Activated CD8-positive, alpha-beta T cell treated with anti-CD3 and anti-CD28 coated beads, Interleukin-2, amount 10 ng/mL, durations not matched to agents 7 days and 5 days (primary cell): ENCODE measurements around the gene CACNA2D1. TPM values are rescaled to one million over a fixed set of nuclear protein-coding genes. Genes with fewer than 3 reads are reported as not detected.

Experiments used
- ATAC-seq: fragments of 150-1000 bp; cut with Tn5 transposase; one replicate; pipeline ENCODE4 v1.10.0; 2021; ENCODE audit warnings: moderate library complexity
- CTCF ChIA-PET: fragments of 350-600 bp; sonication (Branson Sonifier 250); formaldehyde crosslinking; loops from one replicate; lab custom pipeline; 2021; ENCODE audit warnings: antibody characterized with exemption; lab: Charles Lee
- POLR2A ChIA-PET: fragments of 350-600 bp; sonication (Branson Sonifier 250); formaldehyde crosslinking; loops from one replicate; lab custom pipeline; 2021; ENCODE audit warnings: antibody characterized with exemption; lab: Charles Lee
- DNase-seq: peaks from one replicate; pipeline ENCODE4 v3.0.0-alpha.2; 2020
- H3K27ac Mint-ChIP-seq: one replicate; pipeline ENCODE4 v1.8.0; 2021; ENCODE audit warnings: mild to moderate bottlenecking, mixed read lengths
- H3K27me3 Mint-ChIP-seq: one replicate; pipeline ENCODE4 v1.8.0; 2021; ENCODE audit warnings: low read depth, mixed read lengths
- H3K36me3 Mint-ChIP-seq: one replicate; pipeline ENCODE4 v1.8.0; 2021; ENCODE audit warnings: low read depth, mixed read lengths
- H3K4me1 Mint-ChIP-seq: one replicate; pipeline ENCODE4 v1.8.0; 2021; ENCODE audit warnings: low read depth, mixed read lengths
- H3K4me3 Mint-ChIP-seq: one replicate; pipeline ENCODE4 v1.8.0; 2021; ENCODE audit warnings: mild to moderate bottlenecking, mixed read lengths
- H3K9me3 Mint-ChIP-seq: one replicate; pipeline ENCODE4 v1.8.0; 2022; ENCODE audit warnings: mixed read lengths; ENCODE audit not compliant: insufficient read depth
- total RNA-seq, 2 experiments: library from RNA; stranded (reverse); gene quantifications; one replicate each; pipeline ENCODE4 v1.2.3, GENCODE V29; 2021

The CACNA2D1 gene
- total RNA-seq, 2 experiments from 2014 or later, result not detected

DNA sequence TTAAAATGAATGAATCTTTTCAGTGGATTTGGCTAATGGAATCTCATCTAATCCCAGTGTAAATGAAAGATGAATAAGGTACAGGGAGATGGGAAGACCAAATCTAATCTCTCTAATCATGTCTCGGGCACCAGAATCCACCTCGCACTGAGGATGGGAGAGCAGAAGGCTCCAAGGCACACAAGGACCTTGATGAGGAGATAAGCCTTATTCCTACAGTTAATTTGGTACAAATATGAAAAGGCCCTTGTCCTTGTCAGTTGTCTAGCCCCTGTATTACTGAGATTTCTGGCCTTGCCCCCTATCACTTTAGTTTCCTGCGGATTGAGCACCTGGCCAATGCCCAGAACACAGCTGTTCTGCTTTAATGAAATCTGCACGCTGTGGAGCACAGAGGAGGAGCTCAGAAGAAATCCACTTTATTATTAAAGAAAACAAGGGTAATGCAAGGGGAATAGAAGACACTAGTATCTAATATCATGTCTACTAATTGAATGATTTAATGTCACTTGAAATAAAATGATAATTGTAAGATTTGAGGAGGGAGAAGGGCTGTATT lies 352.4 kb downstream of the CACNA2D1 start:
- H3K4me3 Mint-ChIP-seq, result no peak overlapping the region
- no peaks in the 10 kb centered on the region for H3K27me3 Mint-ChIP-seq
- no peaks in the 10 kb centered on the region for H3K4me1 Mint-ChIP-seq
- no peak for DNase-seq
- H3K27ac Mint-ChIP-seq, result no peak overlapping the region
- ATAC-seq, result no peak
- peaks cover 3% of the 10 kb centered on the region for H3K9me3 Mint-ChIP-seq
- CTCF ChIA-PET, result no interaction called here
- no peaks in the 10 kb centered on the region for H3K36me3 Mint-ChIP-seq
- POLR2A ChIA-PET, result no interaction called here

DNA sequence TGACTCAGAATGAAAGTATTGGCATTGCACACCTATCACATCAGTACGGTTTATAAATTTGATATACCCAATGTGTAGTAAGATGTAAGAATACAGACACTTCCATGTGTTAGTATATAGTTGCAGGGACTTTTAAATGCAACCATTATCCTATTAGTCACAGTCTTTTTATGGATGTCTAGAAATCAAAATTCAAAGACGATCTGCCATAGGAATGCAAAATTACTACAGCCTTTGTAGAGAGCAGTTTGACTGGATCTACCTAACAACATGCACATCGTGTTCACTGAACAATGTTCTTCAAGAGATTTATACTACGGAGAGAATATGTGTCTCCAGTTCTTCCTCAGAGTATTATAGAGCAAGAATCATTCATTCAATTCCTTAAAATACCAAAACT lies 356.5 kb downstream of the CACNA2D1 start:
- H3K27me3 Mint-ChIP-seq, result no peaks in the 10 kb centered on the region
- peaks cover 3% of the 10 kb centered on the region for H3K9me3 Mint-ChIP-seq
- no peaks in the 10 kb centered on the region for H3K36me3 Mint-ChIP-seq
- H3K27ac Mint-ChIP-seq, result no peak overlapping the region
- DNase-seq (no peak), ATAC-seq (no peak)
- CTCF ChIA-PET, result no interaction called here
- no peak overlapping the region for H3K4me3 Mint-ChIP-seq
- no peaks in the 10 kb centered on the region for H3K4me1 Mint-ChIP-seq
- POLR2A ChIA-PET, result no interaction called here

DNA sequence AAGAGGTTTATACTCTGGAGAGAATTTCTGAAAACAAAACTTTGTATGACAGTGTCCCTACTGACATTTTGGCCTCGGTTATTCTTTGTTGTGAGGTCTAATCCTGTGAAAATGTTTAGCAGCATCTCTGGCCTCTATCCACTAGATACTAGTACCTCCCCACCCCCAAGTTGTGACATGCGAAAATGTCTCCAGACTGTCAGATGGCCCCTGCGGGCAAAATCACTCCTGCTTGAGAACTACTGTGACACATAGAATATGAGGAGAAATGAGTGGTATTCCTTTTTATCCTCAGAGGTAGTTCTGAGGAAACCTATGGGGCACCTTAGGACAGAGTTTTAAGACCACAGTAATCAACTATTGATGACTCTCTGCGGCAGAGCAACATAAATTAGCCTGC lies 358.5 kb downstream of the CACNA2D1 start:
- ATAC-seq, result no peak
- no peak for DNase-seq
- POLR2A ChIA-PET, result no interaction called here
- H3K27ac Mint-ChIP-seq, result no peak overlapping the region
- CTCF ChIA-PET, result no interaction called here
- H3K4me1 Mint-ChIP-seq, result no peaks in the 10 kb centered on the region
- H3K27me3 Mint-ChIP-seq, result no peaks in the 10 kb centered on the region
- H3K4me3 Mint-ChIP-seq, result no peak overlapping the region
- peaks cover 3% of the 10 kb centered on the region for H3K9me3 Mint-ChIP-seq
- no peaks in the 10 kb centered on the region for H3K36me3 Mint-ChIP-seq

DNA sequence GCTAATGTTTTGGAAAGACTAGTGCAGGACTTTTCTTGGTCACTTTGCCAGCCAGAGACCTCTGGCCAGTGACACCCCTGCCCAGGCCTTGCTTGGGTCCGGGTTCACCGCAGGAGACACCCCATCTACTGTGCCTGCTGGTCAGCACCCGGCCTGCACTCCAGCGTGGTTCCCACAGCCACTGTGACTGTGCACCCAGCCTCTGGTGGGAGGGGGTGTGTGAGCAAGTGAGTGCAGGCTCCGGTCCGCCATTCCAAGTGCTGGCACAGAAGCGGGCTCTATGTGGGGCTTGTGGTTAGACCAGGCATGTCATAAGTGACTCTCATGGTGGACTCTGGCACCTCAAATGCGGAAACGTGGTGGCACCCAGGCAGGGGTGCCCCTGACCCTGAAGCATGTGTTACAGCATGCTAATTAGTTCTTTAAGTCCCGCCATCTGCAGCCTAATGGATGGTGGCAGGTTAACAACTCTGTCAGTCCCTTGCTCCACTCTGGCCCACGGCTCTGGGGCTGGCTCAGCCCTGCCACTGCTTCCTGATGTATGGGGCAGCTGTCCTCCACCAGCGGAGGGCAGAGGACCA lies 361.8 kb downstream of the CACNA2D1 start:
- no peaks in the 10 kb centered on the region for H3K36me3 Mint-ChIP-seq
- H3K9me3 Mint-ChIP-seq, result no peaks in the 10 kb centered on the region
- CTCF ChIA-PET, result no interaction called here
- POLR2A ChIA-PET, result no interaction called here
- no peaks in the 10 kb centered on the region for H3K27me3 Mint-ChIP-seq
- ATAC-seq, result no peak
- H3K27ac Mint-ChIP-seq, result no peak overlapping the region
- no peaks in the 10 kb centered on the region for H3K4me1 Mint-ChIP-seq
- DNase-seq, result no peak
- H3K4me3 Mint-ChIP-seq, result no peak overlapping the region

DNA sequence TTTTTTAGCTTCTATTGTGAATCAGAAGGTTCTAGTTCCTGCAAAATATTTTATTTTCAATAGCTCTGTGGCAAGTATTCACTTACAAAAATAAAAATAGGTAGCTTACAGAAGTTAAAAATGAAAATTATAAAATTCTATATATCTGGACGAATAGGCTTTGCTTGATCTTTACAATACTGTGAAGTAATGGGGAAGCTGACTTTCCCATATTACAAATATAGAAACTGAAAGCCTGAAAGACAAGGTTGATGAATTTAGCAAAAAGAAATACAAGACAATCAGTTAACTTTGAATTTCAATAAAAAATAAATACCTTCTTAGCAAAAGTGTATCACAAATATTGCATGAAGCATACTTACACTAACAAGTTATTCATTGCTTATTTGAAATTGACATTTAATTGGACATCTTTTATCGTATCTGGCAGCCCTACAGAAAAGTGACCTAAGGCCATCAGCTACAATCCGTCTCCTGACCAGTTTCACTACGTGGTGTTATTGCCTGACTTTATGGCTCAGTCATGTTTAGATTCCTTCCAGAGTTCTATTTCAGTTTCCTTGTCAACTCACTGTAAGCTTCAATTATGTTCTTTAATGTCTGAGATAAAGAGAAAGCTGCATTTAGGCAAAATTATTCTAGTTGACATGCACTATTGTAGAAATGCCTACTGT lies 363.2 kb downstream of the CACNA2D1 start:
- no peak overlapping the region for H3K4me3 Mint-ChIP-seq
- ChIA-PET POLR2A (no interaction called here), CTCF (no interaction called here)

DNA sequence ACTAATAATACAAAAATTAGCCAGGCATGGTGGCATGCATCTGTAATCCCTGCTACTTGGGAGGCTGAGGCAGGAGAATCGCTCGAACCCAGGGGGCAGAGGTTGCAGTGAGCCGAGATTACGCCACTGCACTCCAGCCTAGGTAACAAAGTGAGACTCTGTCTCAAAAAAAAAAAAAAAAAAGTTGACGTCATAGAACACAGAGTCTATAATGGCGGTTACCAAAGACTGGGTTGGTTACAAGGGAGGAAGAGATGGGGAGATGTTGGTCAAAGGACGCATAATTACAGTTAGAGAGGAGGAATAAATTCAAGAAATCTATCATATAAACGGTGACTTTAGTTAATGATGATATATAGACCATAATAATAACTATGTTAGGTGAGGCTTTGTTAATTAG lies 364.1 kb downstream of the CACNA2D1 start:
- no peaks in the 10 kb centered on the region for H3K36me3 Mint-ChIP-seq
- no peaks in the 10 kb centered on the region for H3K4me1 Mint-ChIP-seq
- no peaks in the 10 kb centered on the region for H3K9me3 Mint-ChIP-seq
- H3K27me3 Mint-ChIP-seq, result no peaks in the 10 kb centered on the region
- CTCF ChIA-PET, result no interaction called here
- no peak overlapping the region for H3K27ac Mint-ChIP-seq
- ATAC-seq (no peak), DNase-seq (no peak)
- H3K4me3 Mint-ChIP-seq, result no peak overlapping the region
- POLR2A ChIA-PET, result no interaction called here

More for the DNA sequence above, 363.2 kb downstream of the CACNA2D1 start:
- no peaks in the 10 kb centered on the region for H3K36me3 Mint-ChIP-seq
- no peaks in the 10 kb centered on the region for H3K9me3 Mint-ChIP-seq
- no peak for ATAC-seq
- no peak for DNase-seq
- no peak overlapping the region for H3K27ac Mint-ChIP-seq
- H3K27me3 Mint-ChIP-seq, result no peaks in the 10 kb centered on the region
- H3K4me1 Mint-ChIP-seq, result no peaks in the 10 kb centered on the region

DNA sequence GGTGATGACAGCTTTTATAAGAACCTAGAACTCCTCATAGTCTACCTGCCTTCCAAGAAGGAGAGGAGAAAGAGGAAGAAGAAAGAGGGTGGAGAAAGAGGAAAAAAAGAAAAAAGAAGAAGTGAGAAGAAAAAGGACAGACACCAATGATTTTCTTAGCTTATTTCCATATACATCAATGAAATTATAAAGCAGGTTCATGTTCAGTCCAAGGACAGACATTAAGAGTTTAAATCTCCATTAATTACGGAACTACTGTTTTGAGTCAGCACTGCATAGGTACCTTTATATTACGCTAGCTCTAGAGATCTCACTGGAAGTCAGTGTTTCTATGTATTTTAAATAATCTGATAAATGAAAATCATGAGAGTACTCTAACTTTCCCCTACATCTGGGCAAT lies 364.8 kb downstream of the CACNA2D1 start:
- DNase-seq (no peak), ATAC-seq (no peak)
- Mint-ChIP-seq H3K4me3 (no peak overlapping the region), H3K9me3 (no peaks in the 10 kb centered on the region), H3K27me3 (no peaks in the 10 kb centered on the region), H3K36me3 (no peaks in the 10 kb centered on the region), H3K4me1 (no peaks in the 10 kb centered on the region), H3K27ac (no peak overlapping the region)
- POLR2A ChIA-PET, result interaction anchor here (0.7 kb wide), 1 partner anchor 8 kb away, joined by 4 read pairs; no protein-coding TSS in a partner anchor
- CTCF ChIA-PET, result interaction anchor here (1.1 kb wide), 1 partner anchor 35 kb away, joined by 3 read pairs; no protein-coding TSS in a partner anchor

DNA sequence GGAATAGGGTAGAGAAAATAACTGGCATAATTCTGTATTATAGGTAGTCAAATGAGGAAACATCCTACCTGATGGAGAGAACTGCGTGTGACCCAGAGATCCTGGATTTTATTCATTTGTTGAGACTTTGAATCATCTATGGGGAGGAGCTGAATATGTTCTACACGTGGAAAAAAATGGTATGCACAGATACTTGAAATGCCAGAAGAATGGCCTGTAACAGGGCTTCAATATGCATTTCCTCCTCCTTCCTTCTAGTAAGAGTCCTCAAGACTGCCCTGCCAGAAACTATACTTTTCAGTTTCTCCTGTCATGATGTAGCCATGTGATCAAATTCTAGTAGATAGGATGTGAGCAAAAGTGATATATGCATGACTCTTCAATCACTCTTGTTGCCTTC lies 372.1 kb downstream of the CACNA2D1 start:
- H3K27me3 Mint-ChIP-seq, result no peaks in the 10 kb centered on the region
- ChIA-PET CTCF (no interaction called here), POLR2A (no interaction called here)
- H3K9me3 Mint-ChIP-seq, result no peaks in the 10 kb centered on the region
- DNase-seq (no peak), ATAC-seq (no peak)
- H3K27ac Mint-ChIP-seq, result no peak overlapping the region
- no peaks in the 10 kb centered on the region for H3K36me3 Mint-ChIP-seq
- no peaks in the 10 kb centered on the region for H3K4me1 Mint-ChIP-seq
- no peak overlapping the region for H3K4me3 Mint-ChIP-seq

DNA sequence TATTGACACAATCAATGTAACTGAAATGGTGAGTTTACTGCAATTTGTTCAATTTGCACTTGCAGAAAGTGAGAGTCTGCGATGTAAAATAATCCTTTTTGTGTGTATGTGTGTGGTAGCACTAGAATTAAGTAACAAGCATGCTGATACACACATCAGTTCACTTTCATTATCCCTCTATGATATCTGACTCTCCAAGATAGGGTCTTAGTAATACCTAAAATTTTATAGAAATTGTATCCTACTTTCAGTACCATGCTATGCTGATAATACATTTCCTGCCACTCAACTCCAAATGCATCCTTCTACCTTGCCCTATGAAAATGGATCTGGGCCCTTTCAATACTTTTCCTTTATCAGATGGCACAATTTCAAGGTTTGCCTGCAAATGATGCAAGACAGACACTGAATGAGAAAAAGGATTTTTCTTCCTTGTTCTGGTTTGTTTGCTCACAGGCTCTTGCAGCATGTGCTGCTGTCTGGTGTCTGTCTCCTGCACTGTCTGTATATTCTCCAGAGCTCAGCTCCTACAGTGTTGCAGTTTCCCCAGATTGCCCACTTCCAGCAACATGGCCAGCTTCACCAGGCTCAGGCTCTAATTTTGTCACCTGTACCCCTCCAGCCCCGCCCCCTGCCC lies 375.8 kb downstream of the CACNA2D1 start:
- DNase-seq (no peak), ATAC-seq (no peak)
- CTCF ChIA-PET, result no interaction called here
- Mint-ChIP-seq H3K4me3 (no peak overlapping the region), H3K4me1 (no peaks in the 10 kb centered on the region), H3K36me3 (no peaks in the 10 kb centered on the region), H3K27ac (no peak overlapping the region), H3K9me3 (no peaks in the 10 kb centered on the region), H3K27me3 (no peaks in the 10 kb centered on the region)
- POLR2A ChIA-PET, result no interaction called here

DNA sequence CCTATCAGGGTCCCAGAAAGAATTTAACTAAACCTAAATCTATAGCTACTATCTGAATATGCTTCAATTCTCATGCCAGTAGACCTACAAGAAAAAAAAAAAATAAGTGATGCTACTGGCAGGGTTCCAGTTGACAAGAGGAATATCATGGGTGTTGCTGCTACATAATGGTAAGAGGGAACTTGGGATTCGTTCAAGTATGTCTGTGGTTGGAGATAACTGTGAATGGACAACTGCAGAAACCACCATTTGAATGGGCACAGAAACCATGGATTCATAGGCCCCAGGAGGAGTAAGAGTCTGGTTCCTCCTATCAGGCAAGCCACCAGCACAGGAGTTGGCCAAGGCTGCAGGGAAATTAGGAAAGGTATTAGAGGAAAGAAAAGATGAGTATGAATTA lies 386.1 kb downstream of the CACNA2D1 start:
- Mint-ChIP-seq H3K27me3 (no peaks in the 10 kb centered on the region), H3K4me1 (no peaks in the 10 kb centered on the region), H3K4me3 (no peak overlapping the region), H3K27ac (no peak overlapping the region), H3K36me3 (no peaks in the 10 kb centered on the region), H3K9me3 (no peaks in the 10 kb centered on the region)
- CTCF ChIA-PET, result no interaction called here
- DNase-seq (no peak), ATAC-seq (no peak)
- POLR2A ChIA-PET, result no interaction called here

DNA sequence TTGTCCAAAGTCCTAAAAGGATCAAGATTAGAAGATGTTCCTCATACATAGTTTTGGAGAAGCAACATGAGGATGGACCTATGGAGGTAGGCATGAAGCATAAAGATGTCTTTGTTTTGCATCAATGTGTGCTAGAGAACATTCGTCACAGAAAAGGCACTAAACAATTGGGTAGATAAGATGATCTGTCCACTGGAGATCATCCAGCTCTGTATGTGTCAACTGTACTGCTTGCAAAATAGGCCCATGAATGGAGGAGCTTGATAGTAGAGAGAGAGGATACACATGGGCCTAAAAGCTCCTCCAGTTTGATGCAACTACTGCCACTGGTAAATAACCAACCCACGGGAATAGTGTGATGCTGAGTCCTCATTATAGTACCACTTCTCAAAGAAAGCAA lies 387.3 kb downstream of the CACNA2D1 start:
- Mint-ChIP-seq H3K9me3 (no peaks in the 10 kb centered on the region), H3K36me3 (no peaks in the 10 kb centered on the region), H3K27ac (no peak overlapping the region), H3K4me3 (no peak overlapping the region), H3K27me3 (no peaks in the 10 kb centered on the region), H3K4me1 (no peaks in the 10 kb centered on the region)
- CTCF ChIA-PET, result no interaction called here
- no peak for DNase-seq
- POLR2A ChIA-PET, result no interaction called here
- ATAC-seq, result no peak

DNA sequence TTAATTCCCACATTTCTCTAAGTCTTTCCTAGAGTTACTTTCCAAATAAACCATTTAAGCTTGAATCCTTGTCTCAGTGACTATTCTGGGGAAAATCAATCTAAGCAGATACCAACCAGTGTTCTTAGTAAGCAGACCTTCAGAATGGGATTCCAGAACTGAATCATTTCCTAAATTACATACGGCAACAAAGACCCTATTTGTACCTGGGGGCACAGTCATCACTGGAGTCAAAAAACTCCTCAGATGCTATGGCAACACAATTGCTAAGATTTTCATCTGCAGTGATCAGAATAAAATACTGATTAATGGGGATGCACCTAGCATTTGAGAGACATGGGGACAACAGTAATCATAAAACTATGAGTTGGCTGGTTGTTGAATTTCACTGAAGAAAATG lies 389.0 kb downstream of the CACNA2D1 start:
- H3K4me3 Mint-ChIP-seq, result no peak overlapping the region
- ATAC-seq (no peak), DNase-seq (no peak)
- ChIA-PET POLR2A (no interaction called here), CTCF (interaction anchor here (0.6 kb wide), 1 partner anchor 32 kb away, joined by 4 read pairs; no protein-coding TSS in a partner anchor)
- no peaks in the 10 kb centered on the region for H3K4me1 Mint-ChIP-seq
- H3K9me3 Mint-ChIP-seq, result no peaks in the 10 kb centered on the region
- H3K27me3 Mint-ChIP-seq, result no peaks in the 10 kb centered on the region
- H3K36me3 Mint-ChIP-seq, result no peaks in the 10 kb centered on the region
- no peak overlapping the region for H3K27ac Mint-ChIP-seq
